Measurements from ENCODE around the gene RELT. TPM values are rescaled to one million over a fixed set of nuclear protein-coding genes. Genes with fewer than 3 reads are reported as not detected.

RELT gene
- total and polyA plus RNA-seq, 2 experiments from 2014 or later = 2.0 to 6.3 TPM

DNA sequence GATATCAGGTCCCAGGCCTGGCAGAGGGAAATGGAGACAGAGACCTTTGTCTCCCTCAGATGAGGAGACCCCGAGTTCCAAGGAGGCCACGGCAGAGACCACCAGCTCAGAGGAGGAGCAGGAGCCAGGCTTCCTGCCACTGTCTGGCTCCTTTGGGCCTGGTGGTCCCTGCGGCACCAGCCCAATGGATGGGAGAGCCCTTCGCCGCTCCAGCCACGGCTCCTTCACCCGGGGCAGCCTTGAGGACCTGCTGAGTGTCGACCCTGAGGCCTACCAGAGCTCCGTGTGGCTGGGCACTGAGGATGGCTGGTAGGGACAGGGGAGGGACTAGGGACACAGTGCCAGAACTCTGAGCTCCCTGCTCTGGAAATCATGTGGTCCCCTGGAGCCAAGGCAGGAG, 13.1 kb upstream of the RELT start:
- H2AFZ ChIP-seq = no peak overlapping the region
- no peaks in the 10 kb centered on the region for H3K9me2 ChIP-seq (ENCODE audit: insufficient read depth)
- Mint-ChIP-seq H3K36me3 (ENCODE audit: low read depth) (no peaks in the 10 kb centered on the region), H3K4me1 (peaks cover 5% of the 10 kb centered on the region; the same call in 2 of the 3 replicates), H3K27me3 (ENCODE audit: insufficient read depth, low read depth, poor library complexity) (peaks cover 10% of the 10 kb centered on the region), H3K4me3 (no peak overlapping the region), H3K27ac (no peak overlapping the region), H3K9me3 (no peaks in the 10 kb centered on the region; the same call in 2 of the 3 replicates)
- H4K20me1 ChIP-seq (replicated peaks; ENCODE audit: insufficient read depth) = peaks cover 5% of the 10 kb centered on the region
- H3F3A ChIP-seq (replicated peaks; ENCODE audit: low read depth) = 0 out of 2 replicates have a peak, but pooled peaks cover 13% of the 10 kb centered on the region
- H3K27ac ChIP-seq (ENCODE audit: low read depth) = no peak overlapping the region
- no peak overlapping the region for H3K4me2 ChIP-seq
- DNase-seq (ENCODE audit: low spot score) (no peak), ATAC-seq (no peak)
- no peaks in the 10 kb centered on the region for H3K36me3 ChIP-seq (ENCODE audit: insufficient read depth)
- H3K27me3 ChIP-seq (ENCODE audit: insufficient read depth) = no peaks in the 10 kb centered on the region
- H3K4me3 ChIP-seq = no peak overlapping the region
- H3K79me2 ChIP-seq (replicated peaks; ENCODE audit: insufficient read depth) = no peaks in the 10 kb centered on the region
- TF ChIP-seq, protein P1, sequence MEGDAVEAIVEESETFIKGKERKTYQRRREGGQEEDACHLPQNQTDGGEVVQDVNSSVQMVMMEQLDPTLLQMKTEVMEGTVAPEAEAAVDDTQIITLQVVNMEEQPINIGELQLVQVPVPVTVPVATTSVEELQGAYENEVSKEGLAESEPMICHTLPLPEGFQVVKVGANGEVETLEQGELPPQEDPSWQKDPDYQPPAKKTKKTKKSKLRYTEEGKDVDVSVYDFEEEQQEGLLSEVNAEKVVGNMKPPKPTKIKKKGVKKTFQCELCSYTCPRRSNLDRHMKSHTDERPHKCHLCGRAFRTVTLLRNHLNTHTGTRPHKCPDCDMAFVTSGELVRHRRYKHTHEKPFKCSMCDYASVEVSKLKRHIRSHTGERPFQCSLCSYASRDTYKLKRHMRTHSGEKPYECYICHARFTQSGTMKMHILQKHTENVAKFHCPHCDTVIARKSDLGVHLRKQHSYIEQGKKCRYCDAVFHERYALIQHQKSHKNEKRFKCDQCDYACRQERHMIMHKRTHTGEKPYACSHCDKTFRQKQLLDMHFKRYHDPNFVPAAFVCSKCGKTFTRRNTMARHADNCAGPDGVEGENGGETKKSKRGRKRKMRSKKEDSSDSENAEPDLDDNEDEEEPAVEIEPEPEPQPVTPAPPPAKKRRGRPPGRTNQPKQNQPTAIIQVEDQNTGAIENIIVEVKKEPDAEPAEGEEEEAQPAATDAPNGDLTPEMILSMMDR (conservative IDR thresholded peaks at IDR 0.05; ENCODE audit: low read depth in 2 of 2) = no peak
- TF ChIP-seq, protein P2, sequence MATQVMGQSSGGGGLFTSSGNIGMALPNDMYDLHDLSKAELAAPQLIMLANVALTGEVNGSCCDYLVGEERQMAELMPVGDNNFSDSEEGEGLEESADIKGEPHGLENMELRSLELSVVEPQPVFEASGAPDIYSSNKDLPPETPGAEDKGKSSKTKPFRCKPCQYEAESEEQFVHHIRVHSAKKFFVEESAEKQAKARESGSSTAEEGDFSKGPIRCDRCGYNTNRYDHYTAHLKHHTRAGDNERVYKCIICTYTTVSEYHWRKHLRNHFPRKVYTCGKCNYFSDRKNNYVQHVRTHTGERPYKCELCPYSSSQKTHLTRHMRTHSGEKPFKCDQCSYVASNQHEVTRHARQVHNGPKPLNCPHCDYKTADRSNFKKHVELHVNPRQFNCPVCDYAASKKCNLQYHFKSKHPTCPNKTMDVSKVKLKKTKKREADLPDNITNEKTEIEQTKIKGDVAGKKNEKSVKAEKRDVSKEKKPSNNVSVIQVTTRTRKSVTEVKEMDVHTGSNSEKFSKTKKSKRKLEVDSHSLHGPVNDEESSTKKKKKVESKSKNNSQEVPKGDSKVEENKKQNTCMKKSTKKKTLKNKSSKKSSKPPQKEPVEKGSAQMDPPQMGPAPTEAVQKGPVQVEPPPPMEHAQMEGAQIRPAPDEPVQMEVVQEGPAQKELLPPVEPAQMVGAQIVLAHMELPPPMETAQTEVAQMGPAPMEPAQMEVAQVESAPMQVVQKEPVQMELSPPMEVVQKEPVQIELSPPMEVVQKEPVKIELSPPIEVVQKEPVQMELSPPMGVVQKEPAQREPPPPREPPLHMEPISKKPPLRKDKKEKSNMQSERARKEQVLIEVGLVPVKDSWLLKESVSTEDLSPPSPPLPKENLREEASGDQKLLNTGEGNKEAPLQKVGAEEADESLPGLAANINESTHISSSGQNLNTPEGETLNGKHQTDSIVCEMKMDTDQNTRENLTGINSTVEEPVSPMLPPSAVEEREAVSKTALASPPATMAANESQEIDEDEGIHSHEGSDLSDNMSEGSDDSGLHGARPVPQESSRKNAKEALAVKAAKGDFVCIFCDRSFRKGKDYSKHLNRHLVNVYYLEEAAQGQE (IDR thresholded peaks at IDR 0.05; ENCODE audit: unreplicated experiment) = no peak
- TF ChIP-seq EZH2phosphoT487 (IDR thresholded peaks at IDR 0.05; ENCODE audit: unreplicated experiment) = no peak
- TF ChIP-seq CREB1 (CRISPR knock-in tag; IDR thresholded peaks at IDR 0.05; ENCODE audit: low read depth) = no peak
- TF ChIP-seq, protein P3, sequence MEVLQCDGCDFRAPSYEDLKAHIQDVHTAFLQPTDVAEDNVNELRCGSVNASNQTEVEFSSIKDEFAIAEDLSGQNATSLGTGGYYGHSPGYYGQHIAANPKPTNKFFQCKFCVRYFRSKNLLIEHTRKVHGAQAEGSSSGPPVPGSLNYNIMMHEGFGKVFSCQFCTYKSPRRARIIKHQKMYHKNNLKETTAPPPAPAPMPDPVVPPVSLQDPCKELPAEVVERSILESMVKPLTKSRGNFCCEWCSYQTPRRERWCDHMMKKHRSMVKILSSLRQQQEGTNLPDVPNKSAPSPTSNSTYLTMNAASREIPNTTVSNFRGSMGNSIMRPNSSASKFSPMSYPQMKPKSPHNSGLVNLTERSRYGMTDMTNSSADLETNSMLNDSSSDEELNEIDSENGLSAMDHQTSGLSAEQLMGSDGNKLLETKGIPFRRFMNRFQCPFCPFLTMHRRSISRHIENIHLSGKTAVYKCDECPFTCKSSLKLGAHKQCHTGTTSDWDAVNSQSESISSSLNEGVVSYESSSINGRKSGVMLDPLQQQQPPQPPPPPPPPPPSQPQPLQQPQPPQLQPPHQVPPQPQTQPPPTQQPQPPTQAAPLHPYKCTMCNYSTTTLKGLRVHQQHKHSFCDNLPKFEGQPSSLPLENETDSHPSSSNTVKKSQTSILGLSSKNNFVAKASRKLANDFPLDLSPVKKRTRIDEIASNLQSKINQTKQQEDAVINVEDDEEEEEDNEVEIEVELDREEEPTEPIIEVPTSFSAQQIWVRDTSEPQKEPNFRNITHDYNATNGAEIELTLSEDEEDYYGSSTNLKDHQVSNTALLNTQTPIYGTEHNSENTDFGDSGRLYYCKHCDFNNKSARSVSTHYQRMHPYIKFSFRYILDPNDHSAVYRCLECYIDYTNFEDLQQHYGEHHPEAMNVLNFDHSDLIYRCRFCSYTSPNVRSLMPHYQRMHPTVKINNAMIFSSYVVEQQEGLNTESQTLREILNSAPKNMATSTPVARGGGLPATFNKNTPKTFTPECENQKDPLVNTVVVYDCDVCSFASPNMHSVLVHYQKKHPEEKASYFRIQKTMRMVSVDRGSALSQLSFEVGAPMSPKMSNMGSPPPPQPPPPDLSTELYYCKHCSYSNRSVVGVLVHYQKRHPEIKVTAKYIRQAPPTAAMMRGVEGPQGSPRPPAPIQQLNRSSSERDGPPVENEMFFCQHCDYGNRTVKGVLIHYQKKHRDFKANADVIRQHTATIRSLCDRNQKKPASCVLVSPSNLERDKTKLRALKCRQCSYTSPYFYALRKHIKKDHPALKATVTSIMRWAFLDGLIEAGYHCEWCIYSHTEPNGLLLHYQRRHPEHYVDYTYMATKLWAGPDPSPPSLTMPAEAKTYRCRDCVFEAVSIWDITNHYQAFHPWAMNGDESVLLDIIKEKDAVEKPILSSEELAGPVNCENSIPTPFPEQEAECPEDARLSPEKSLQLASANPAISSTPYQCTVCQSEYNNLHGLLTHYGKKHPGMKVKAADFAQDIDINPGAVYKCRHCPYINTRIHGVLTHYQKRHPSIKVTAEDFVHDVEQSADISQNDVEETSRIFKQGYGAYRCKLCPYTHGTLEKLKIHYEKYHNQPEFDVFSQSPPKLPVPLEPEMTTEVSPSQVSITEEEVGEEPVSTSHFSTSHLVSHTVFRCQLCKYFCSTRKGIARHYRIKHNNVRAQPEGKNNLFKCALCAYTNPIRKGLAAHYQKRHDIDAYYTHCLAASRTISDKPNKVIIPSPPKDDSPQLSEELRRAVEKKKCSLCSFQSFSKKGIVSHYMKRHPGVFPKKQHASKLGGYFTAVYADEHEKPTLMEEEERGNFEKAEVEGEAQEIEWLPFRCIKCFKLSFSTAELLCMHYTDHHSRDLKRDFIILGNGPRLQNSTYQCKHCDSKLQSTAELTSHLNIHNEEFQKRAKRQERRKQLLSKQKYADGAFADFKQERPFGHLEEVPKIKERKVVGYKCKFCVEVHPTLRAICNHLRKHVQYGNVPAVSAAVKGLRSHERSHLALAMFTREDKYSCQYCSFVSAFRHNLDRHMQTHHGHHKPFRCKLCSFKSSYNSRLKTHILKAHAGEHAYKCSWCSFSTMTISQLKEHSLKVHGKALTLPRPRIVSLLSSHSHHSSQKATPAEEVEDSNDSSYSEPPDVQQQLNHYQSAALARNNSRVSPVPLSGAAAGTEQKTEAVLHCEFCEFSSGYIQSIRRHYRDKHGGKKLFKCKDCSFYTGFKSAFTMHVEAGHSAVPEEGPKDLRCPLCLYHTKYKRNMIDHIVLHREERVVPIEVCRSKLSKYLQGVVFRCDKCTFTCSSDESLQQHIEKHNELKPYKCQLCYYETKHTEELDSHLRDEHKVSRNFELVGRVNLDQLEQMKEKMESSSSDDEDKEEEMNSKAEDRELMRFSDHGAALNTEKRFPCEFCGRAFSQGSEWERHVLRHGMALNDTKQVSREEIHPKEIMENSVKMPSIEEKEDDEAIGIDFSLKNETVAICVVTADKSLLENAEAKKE (CRISPR knock-in tag; IDR thresholded peaks at IDR 0.05) = no peak
- no peak for TF ChIP-seq ZNF331 (CRISPR knock-in tag; IDR thresholded peaks at IDR 0.05; ENCODE audit: low read depth)
- no peak for TF ChIP-seq ZNF114 (CRISPR knock-in tag; IDR thresholded peaks at IDR 0.05)
- TF ChIP-seq NANOG (IDR thresholded peaks at IDR 0.05; ENCODE audit: borderline replicate concordance) = no peak
- TF ChIP-seq JUNB (IDR thresholded peaks at IDR 0.05; ENCODE audit: unreplicated experiment) = no peak
- no peak for TF ChIP-seq STAT1 (IDR thresholded peaks at IDR 0.05; ENCODE audit: unreplicated experiment)
- TF ChIP-seq, protein P4, sequence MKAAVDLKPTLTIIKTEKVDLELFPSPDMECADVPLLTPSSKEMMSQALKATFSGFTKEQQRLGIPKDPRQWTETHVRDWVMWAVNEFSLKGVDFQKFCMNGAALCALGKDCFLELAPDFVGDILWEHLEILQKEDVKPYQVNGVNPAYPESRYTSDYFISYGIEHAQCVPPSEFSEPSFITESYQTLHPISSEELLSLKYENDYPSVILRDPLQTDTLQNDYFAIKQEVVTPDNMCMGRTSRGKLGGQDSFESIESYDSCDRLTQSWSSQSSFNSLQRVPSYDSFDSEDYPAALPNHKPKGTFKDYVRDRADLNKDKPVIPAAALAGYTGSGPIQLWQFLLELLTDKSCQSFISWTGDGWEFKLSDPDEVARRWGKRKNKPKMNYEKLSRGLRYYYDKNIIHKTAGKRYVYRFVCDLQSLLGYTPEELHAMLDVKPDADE (IDR thresholded peaks at IDR 0.05) = no peak
- TF ChIP-seq POLR2AphosphoS5 (IDR thresholded peaks at IDR 0.05; ENCODE audit: low read depth) = no peak
- no peak for TF ChIP-seq EZH2 (IDR thresholded peaks at IDR 0.05; ENCODE audit: low read depth, unreplicated experiment)
- peaks cover 6% of the 10 kb centered on the region; the same call in 1 of the 2 replicates for H3K4me1 ChIP-seq (ENCODE audit: insufficient read depth)

Measured in GM23338 (cell line).